ENCODE results near the gene MRPS34. TPM values are rescaled to one million over a fixed set of nuclear protein-coding genes. Genes with fewer than 3 reads are reported as not detected.
"Not testable (repeated sequence)": the region's sequence is repeated elsewhere in the genome, so short reads cannot be mapped to it uniquely, and the experiment has no call there.

Gene MRPS34
- polyA plus RNA-seq, 4 donors = 60.4 to 103 (median 78.1) TPM

GRCh38 chr16:1757714-1758461 lies 15.0 kb downstream of the MRPS34 start:
- no peak for DNase-seq (ENCODE audit: low read depth in 4 of 4, low spot score in 2 of 4)

- no peak for DNase-seq (ENCODE audit: low read depth in 4 of 4, low spot score in 2 of 4)
These were observed 18.7 kb downstream of the MRPS34 start for GRCh38 chr16:1754204-1754603.

GRCh38 chr16:1752853-1753252 lies 20.1 kb downstream of the MRPS34 start:
- DNase-seq (ENCODE audit: low read depth in 4 of 4, low spot score in 2 of 4) = no peak

GRCh38 chr16:1751946-1752345 lies 21.0 kb downstream of the MRPS34 start:
- DNase-seq (ENCODE audit: low read depth in 4 of 4, low spot score in 2 of 4) = no peak

- no peak for DNase-seq (ENCODE audit: low read depth in 4 of 4, low spot score in 2 of 4)
These were observed 23.5 kb downstream of the MRPS34 start for GRCh38 chr16:1749152-1750117.

- no peak for DNase-seq (ENCODE audit: low read depth in 4 of 4, low spot score in 2 of 4)
These were observed 25.0 kb downstream of the MRPS34 start for GRCh38 chr16:1747934-1748333.

- no peak for DNase-seq (ENCODE audit: low read depth in 4 of 4, low spot score in 2 of 4)
These were observed 26.2 kb downstream of the MRPS34 start for GRCh38 chr16:1746693-1747195.

- DNase-seq (ENCODE audit: low read depth in 4 of 4, low spot score in 2 of 4) = no peak
These were observed 26.8 kb downstream of the MRPS34 start for GRCh38 chr16:1745900-1746692.

- no peak for DNase-seq (ENCODE audit: low read depth in 4 of 4, low spot score in 2 of 4)
These were observed 27.6 kb downstream of the MRPS34 start for GRCh38 chr16:1745181-1745899.

GRCh38 chr16:1744338-1744840 lies 28.5 kb downstream of the MRPS34 start:
- no peak for DNase-seq (ENCODE audit: low read depth in 4 of 4, low spot score in 2 of 4)

- DNase-seq (ENCODE audit: low read depth in 4 of 4, low spot score in 2 of 4) = no peak
These were observed 29.3 kb downstream of the MRPS34 start for GRCh38 chr16:1743376-1744337.

GRCh38 chr16:1741553-1742165 lies 31.3 kb downstream of the MRPS34 start:
- no peak for DNase-seq (ENCODE audit: low read depth in 4 of 4, low spot score in 2 of 4)

- no peak for DNase-seq (ENCODE audit: low read depth in 4 of 4, low spot score in 2 of 4)
These were observed 32.0 kb downstream of the MRPS34 start for GRCh38 chr16:1740781-1741490.

- no peak for DNase-seq (ENCODE audit: low read depth in 4 of 4, low spot score in 2 of 4)
These were observed 32.7 kb downstream of the MRPS34 start for GRCh38 chr16:1740234-1740633.

GRCh38 chr16:1734816-1735215 lies 38.1 kb downstream of the MRPS34 start:
- DNase-seq (ENCODE audit: low read depth in 4 of 4, low spot score in 2 of 4) = no peak

- no peak for DNase-seq (ENCODE audit: low read depth in 4 of 4, low spot score in 2 of 4)
These were observed 38.8 kb downstream of the MRPS34 start for GRCh38 chr16:1734123-1734522.

GRCh38 chr16:1732551-1732987 lies 40.4 kb downstream of the MRPS34 start:
- DNase-seq (ENCODE audit: low read depth in 4 of 4, low spot score in 2 of 4) = not testable (repeated sequence)

Data from left renal cortex interstitium (tissue), 4 donors.